Pancreas (tissue), 10 donors: ENCODE results near the gene MALRD1. TPM values are rescaled to one million over a fixed set of nuclear protein-coding genes. Genes with fewer than 3 reads are reported as not detected.
A peak's percentile ranks its signal among the peaks of the same experiment; 100 is the strongest.

Source experiments
- ATAC-seq, 4 donors: fragments of 200-7000 bp; cut with Tn5 transposase; one replicate each; pipeline versions ENCODE4 v1.8.0 to v1.9.1; 2020; ENCODE audit warnings: mild to moderate bottlenecking in 4 of 4, moderate library complexity in 4 of 4
- DNase-seq, 6 donors: peaks; one replicate each; pipeline ENCODE4 v3.0.0-alpha.2; 2020
- FAIRE-seq: peaks from 2 replicates; lab custom pipeline; 2012; peaks lifted over from hg19 to GRCh38; lab: Jason Lieb, UNC
- H3K27ac ChIP-seq, 4 donors: fragments of 200-600 bp; sonication (generic); 1 replicate in 3 of 4; 2 replicates in 1 of 4; pipeline versions ENCODE4 v1.5.0 to v1.8.0; 2020
- H3K27me3 ChIP-seq, 4 donors: fragments of 200-600 bp; one replicate each; pipeline ENCODE4 v1.8.0; 2021
- H3K36me3 ChIP-seq, 3 donors: fragments of 200-600 bp; sonication (generic) in 1 of 3; one replicate each; pipeline versions ENCODE4 v1.5.0 to v1.8.0; 2020 to 2021
- H3K4me1 ChIP-seq, 3 donors: fragments of 200-600 bp; one replicate each; pipeline ENCODE4 v1.8.0; 2021
- H3K4me3 ChIP-seq, 4 donors: fragments of 200-600 bp; sonication (generic) in 2 of 4; one replicate each; pipeline versions ENCODE4 v1.5.0 to v1.8.0; 2020 to 2021
- H3K9me3 ChIP-seq, 4 donors: fragments of 200-600 bp; one replicate each; pipeline ENCODE4 v1.8.0; 2021
- WGBS, 2 donors: extraction: QIAGEN DNeasy Blood & Tissue Kit; methylation state at CpG; one replicate each; pipeline ENCODE4 v1.1.7; 2013; 5-methylcytosine and 5-hydroxymethylcytosine counted together
- intact Hi-C, 3 donors: fragments of 100-400 bp; cut with DNase I; formaldehyde crosslinking; loops; one replicate each; pipeline versions ENCODE4 v1.11.1 to v1.14.2; 2022
- polyA plus RNA-seq, 2 donors: library from polyadenylated mRNA; stranded (reverse); fragments of 200-250 nt; gene quantifications; one replicate each; pipeline ENCODE4 v1.2.3, GENCODE V29; 2013
- total RNA-seq, 6 donors: library from RNA; stranded (reverse); fragmentation: NEBNext Ultra II Directional in 4 of 6; extraction: Animal tissue kit (Norgen Biotek cat#: 25700) in 4 of 6; gene quantifications; one replicate each; pipeline versions ENCODE4 v1.2.1 to v1.2.4, GENCODE V29; 2021 to 2023
- TF ChIP-seq, protein P1 (sequence below), 4 donors: fragments of 200-600 bp; sonication (generic) in 3 of 4; IDR thresholded peaks; one replicate each; pipeline versions ENCODE4 v1.5.0 to v1.8.0; 2021; ENCODE audit warnings: antibody characterized with exemption in 4 of 4
- donor health status: healthy with polysubstance abuse.
- donor health status: DM: no; HTN: no; CAD: no; lungs with moderate emphysema.
- donor health status: DM: no; HTN: no; CAD: no.
- donor health status: control.
- donor health status: control.
- donor health status: Bipolar disorder and iron deficiency.
- donor health status: DM: yes; HTN: yes; CAD: no.
- donor health status: DM: no; HTN: no; CAD: no.
- donor health status: DM: no; HTN: no; CAD: no.
- donor health status: DM: yes; HTN: yes; CAD: no.

The MALRD1 gene
- total and polyA plus RNA-seq, 8 donors = 0.13 to 0.87 (median 0.31) TPM; not detected in 5

GRCh38 chr10:19626156-19626555 is 577.6 kb downstream of the MALRD1 start:
- WGBS, 2 donors = 57% methylated on average over 3 of the region's 3 CpGs
- ATAC-seq = no peak
- FAIRE-seq = no peak
- intact Hi-C loops = no loop called here
- no peaks in the 10 kb centered on the region for H3K27me3 ChIP-seq
- H3K27ac ChIP-seq = no peak overlapping the region
- H3K4me3 ChIP-seq = no peak overlapping the region
- TF ChIP-seq, protein P1, sequence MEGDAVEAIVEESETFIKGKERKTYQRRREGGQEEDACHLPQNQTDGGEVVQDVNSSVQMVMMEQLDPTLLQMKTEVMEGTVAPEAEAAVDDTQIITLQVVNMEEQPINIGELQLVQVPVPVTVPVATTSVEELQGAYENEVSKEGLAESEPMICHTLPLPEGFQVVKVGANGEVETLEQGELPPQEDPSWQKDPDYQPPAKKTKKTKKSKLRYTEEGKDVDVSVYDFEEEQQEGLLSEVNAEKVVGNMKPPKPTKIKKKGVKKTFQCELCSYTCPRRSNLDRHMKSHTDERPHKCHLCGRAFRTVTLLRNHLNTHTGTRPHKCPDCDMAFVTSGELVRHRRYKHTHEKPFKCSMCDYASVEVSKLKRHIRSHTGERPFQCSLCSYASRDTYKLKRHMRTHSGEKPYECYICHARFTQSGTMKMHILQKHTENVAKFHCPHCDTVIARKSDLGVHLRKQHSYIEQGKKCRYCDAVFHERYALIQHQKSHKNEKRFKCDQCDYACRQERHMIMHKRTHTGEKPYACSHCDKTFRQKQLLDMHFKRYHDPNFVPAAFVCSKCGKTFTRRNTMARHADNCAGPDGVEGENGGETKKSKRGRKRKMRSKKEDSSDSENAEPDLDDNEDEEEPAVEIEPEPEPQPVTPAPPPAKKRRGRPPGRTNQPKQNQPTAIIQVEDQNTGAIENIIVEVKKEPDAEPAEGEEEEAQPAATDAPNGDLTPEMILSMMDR (IDR thresholded peaks at IDR 0.05) = no peak
- no peaks in the 10 kb centered on the region for H3K36me3 ChIP-seq
- no peaks in the 10 kb centered on the region for H3K4me1 ChIP-seq
- H3K9me3 ChIP-seq = no peaks in the 10 kb centered on the region
- no peak for DNase-seq

- TF ChIP-seq, protein P1 (IDR thresholded peaks at IDR 0.05) = no peak
- no peak overlapping the region for H3K4me3 ChIP-seq
- H3K27me3 ChIP-seq = no peaks in the 10 kb centered on the region
- intact Hi-C loops = no loop called here
- ATAC-seq (peak in 1 of 4 donors; percentile 27), FAIRE-seq (no peak), DNase-seq (no peak)
- H3K27ac ChIP-seq = no peak overlapping the region
- no peaks in the 10 kb centered on the region for H3K4me1 ChIP-seq
- no peaks in the 10 kb centered on the region for H3K9me3 ChIP-seq
- no peaks in the 10 kb centered on the region for H3K36me3 ChIP-seq
- WGBS, 2 donors = 65 to 72% methylated on average over 7 of the region's 7 CpGs
Measured at GRCh38 chr10:19628767-19629560, 580.4 kb downstream of the MALRD1 start.

DNA sequence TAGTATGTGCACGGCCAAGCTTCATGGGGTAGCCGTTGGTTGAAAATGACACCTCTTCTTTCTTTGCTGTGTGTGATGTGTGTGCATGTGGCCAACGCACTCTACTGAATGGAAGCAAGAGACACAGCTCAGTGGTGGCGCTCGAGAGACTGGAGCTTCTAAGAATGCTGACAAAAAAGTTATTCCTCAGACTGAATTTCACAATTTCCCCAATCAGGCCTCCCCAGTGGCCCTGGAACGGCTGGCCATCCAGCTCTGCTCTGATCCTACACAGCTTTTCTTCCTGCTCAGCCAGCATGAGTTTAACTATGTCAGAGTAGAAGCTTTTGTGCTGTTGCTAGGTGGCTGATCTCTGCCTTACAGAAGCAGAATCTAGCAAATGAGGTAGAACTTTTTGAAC is 581.0 kb downstream of the MALRD1 start:
- no peak overlapping the region for H3K27ac ChIP-seq
- TF ChIP-seq, protein P1 (IDR thresholded peaks at IDR 0.05) = no peak
- DNase-seq (peak in 2 of 6 donors; percentile 5 to 19), ATAC-seq (peak in 3 of 4 donors; percentile 62 to 88 (median 83)), FAIRE-seq (no peak)
- intact Hi-C loops = no loop called here
- 48 to 53% methylated on average over 6 of the region's 6 CpGs for whole genome bisulfite sequencing, 2 donors
- no peak overlapping the region for H3K4me3 ChIP-seq
- H3K4me1 ChIP-seq = no peaks in the 10 kb centered on the region
- no peaks in the 10 kb centered on the region for H3K36me3 ChIP-seq
- H3K27me3 ChIP-seq = no peaks in the 10 kb centered on the region
- no peaks in the 10 kb centered on the region for H3K9me3 ChIP-seq

DNA sequence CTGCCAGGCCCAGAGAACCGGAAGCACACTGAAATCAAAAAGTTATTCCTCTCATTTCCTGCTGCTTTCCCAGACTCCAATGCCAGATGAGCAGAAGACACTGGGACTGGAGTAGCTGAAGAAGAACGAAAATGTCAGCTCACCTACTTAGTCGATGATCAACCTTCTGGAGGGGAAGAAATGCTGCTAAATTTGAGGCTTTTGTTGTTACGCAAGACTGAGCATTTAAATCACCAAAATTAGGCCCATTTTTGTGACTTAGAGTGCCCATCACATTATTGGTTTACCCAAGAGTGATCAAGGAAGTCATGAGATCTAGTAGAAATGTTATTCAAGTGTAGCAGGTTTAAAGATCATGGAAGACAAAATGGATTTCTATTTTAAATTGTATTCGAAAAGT is 585.6 kb downstream of the MALRD1 start:
- no peak overlapping the region for H3K27ac ChIP-seq
- TF ChIP-seq, protein P1 (IDR thresholded peaks at IDR 0.05) = no peak
- 82 to 88% methylated on average over 5 of the region's 5 CpGs for WGBS, 2 donors
- H3K4me1 ChIP-seq = no peaks in the 10 kb centered on the region
- H3K27me3 ChIP-seq = no peaks in the 10 kb centered on the region
- H3K9me3 ChIP-seq = no peaks in the 10 kb centered on the region
- H3K4me3 ChIP-seq = no peak overlapping the region
- intact Hi-C loops = no loop called here
- ATAC-seq = no peak
- no peaks in the 10 kb centered on the region for H3K36me3 ChIP-seq
- DNase-seq = no peak
- FAIRE-seq = no peak
